Caco-2 (cell line): Measurements from ENCODE around the gene ALDH3B1. TPM values are rescaled to one million over a fixed set of nuclear protein-coding genes. Genes with fewer than 3 reads are reported as not detected.

Source experiments
- BruUV-seq: library from RNA; stranded (reverse); fragments of 400-500 nt; replicated peaks from 2 replicates; lab custom pipeline; 2021; lab: Mats Ljungman, UMichigan
- CTCF ChIA-PET: fragments of 300-600 bp; sonication (Branson Sonifier 250); formaldehyde crosslinking; loops from one replicate; lab custom pipeline; 2022; ENCODE audit warnings: antibody characterized with exemption; lab: Charles Lee
- POLR2A ChIA-PET: fragments of 300-600 bp; sonication (Branson Sonifier 250); formaldehyde crosslinking; loops from one replicate; lab custom pipeline; 2022; ENCODE audit warnings: antibody characterized with exemption; lab: Charles Lee
- DNase-seq, 2 experiments: peaks; one replicate each; pipeline versions ENCODE4 v3.0.0 to v3.0.0-alpha.2; 2020 to 2022
- H3K27me3 ChIP-seq: replicated peaks from 2 replicates; pipeline ENCODE4 v1.6.0; 2011; ENCODE audit warnings: low read length; ENCODE audit not compliant: control insufficient read depth, insufficient read depth
- H3K36me3 ChIP-seq: 2 replicates; pipeline ENCODE4 v1.5.1; 2011; ENCODE audit warnings: low read length; ENCODE audit not compliant: control insufficient read depth, insufficient read depth
- H3K4me1 ChIP-seq: fragments of 250-450 bp; sonication (Bioruptor Pico); 2 replicates; pipeline ENCODE4 v1.5.1; 2020; ENCODE audit warnings: mild to moderate bottlenecking
- H3K4me3 ChIP-seq: 2 replicates; pipeline ENCODE4 v1.5.1; 2011; ENCODE audit warnings: low read depth, mild to moderate bottlenecking, control low read depth, low read length
- H3K9me3 ChIP-seq: fragments of 250-450 bp; sonication (Bioruptor Pico); 2 replicates; pipeline ENCODE4 v1.5.1; 2020; ENCODE audit warnings: mild to moderate bottlenecking, moderate library complexity
- H3K27ac Mint-ChIP-seq: one replicate; pipeline ENCODE4 v1.8.0; 2022; ENCODE audit warnings: mixed read lengths; ENCODE audit not compliant: unreplicated experiment
- H3K27me3 Mint-ChIP-seq: one replicate; pipeline ENCODE4 v1.8.0; 2022; ENCODE audit warnings: mixed read lengths; ENCODE audit not compliant: insufficient read depth, unreplicated experiment
- H3K36me3 Mint-ChIP-seq: one replicate; pipeline ENCODE4 v1.8.0; 2022; ENCODE audit warnings: mild to moderate bottlenecking, mixed read lengths; ENCODE audit not compliant: insufficient read depth, unreplicated experiment
- H3K4me1 Mint-ChIP-seq: one replicate; pipeline ENCODE4 v1.8.0; 2022; ENCODE audit warnings: low read depth, mixed read lengths; ENCODE audit not compliant: unreplicated experiment
- H3K4me3 Mint-ChIP-seq: one replicate; pipeline ENCODE4 v1.8.0; 2022; ENCODE audit warnings: mild to moderate bottlenecking, moderate library complexity, mixed read lengths; ENCODE audit not compliant: unreplicated experiment
- H3K9me3 Mint-ChIP-seq: one replicate; pipeline ENCODE4 v1.8.0; 2022; ENCODE audit warnings: mixed read lengths; ENCODE audit not compliant: unreplicated experiment
- intact Hi-C: fragments of 100-400 bp; cut with micrococcal nuclease; formaldehyde crosslinking; loops from one replicate; pipeline ENCODE4 v1.10.0; 2022; ENCODE audit not compliant: unreplicated experiment
- total RNA-seq: library from RNA; stranded (reverse); gene quantifications from 2 replicates; pipeline ENCODE4 v1.2.3, GENCODE V29; 2022
- TF ChIP-seq, protein P1 (sequence below), 2 experiments: fragments of 200-600 bp in 1 of 2; IDR thresholded peaks; 1 replicate in 1 of 2; 2 replicates in 1 of 2; pipeline versions ENCODE4 v1.5.1 to v1.8.0; 2011 to 2022; ENCODE audit warnings: antibody characterized with exemption in 1 of 2, control low read depth in 1 of 2, inconsistent platforms in 1 of 2, low read depth in 1 of 2, low read length in 1 of 2, mild to moderate bottlenecking in 1 of 2, moderate library complexity in 1 of 2; ENCODE audit not compliant: insufficient read depth in 1 of 2, severe bottlenecking in 1 of 2, unreplicated experiment in 1 of 2

ALDH3B1 gene
- total RNA-seq, 1 experiment from 2014 or later = 8.2 TPM

DNA sequence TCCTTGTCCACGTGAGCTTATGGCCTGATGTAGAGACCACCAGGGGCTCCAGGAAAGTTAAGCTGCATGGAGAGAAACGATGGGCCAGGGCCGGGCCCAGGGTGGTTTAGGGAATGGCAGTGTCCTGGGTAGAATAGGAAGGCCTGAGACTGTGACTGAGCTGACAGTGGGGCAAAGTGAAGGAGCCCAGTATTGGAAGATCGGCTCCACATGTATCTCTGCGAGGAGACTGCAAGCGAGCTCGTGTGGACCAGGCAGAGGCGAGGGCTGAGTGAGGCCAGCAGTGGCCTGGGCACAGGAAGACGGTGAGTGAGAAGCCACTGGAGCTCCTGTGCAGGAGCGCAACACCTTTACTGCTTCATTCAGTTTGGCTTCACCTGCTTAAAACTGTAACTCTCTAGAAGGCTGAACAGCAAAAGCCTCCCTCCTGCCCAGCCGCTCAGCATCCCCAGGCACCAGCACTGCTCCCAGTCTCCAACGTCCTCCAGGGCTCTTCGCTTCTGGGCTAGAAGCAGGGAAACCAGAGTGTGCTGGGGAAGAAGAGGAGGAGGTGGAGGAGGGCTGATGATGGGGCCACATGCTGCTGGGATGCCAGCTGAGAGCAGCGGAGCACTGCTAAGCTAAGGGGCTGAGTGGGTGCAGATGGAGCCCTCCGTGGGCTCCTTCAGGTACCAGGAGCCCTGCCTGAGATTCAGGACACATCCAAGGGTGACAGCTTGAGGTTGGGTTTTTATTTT lies 42.2 kb downstream of the ALDH3B1 start:
- no peaks in the 10 kb centered on the region for H3K9me3 ChIP-seq
- Mint-ChIP-seq H3K27me3 (no peaks in the 10 kb centered on the region), H3K36me3 (peaks cover 67% of the 10 kb centered on the region), H3K4me1 (no peaks in the 10 kb centered on the region), H3K4me3 (no peak overlapping the region), H3K9me3 (no peaks in the 10 kb centered on the region), H3K27ac (peak overlapping the region; percentile 14)
- TF ChIP-seq, protein P1, sequence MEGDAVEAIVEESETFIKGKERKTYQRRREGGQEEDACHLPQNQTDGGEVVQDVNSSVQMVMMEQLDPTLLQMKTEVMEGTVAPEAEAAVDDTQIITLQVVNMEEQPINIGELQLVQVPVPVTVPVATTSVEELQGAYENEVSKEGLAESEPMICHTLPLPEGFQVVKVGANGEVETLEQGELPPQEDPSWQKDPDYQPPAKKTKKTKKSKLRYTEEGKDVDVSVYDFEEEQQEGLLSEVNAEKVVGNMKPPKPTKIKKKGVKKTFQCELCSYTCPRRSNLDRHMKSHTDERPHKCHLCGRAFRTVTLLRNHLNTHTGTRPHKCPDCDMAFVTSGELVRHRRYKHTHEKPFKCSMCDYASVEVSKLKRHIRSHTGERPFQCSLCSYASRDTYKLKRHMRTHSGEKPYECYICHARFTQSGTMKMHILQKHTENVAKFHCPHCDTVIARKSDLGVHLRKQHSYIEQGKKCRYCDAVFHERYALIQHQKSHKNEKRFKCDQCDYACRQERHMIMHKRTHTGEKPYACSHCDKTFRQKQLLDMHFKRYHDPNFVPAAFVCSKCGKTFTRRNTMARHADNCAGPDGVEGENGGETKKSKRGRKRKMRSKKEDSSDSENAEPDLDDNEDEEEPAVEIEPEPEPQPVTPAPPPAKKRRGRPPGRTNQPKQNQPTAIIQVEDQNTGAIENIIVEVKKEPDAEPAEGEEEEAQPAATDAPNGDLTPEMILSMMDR (IDR thresholded peaks at IDR 0.05; ENCODE audit: insufficient read depth in 1 of 2, low read depth in 1 of 2, low read length in 1 of 2, severe bottlenecking in 1 of 2, unreplicated experiment in 1 of 2) = no peak
- intact Hi-C loops = no loop called here
- ChIA-PET POLR2A (no interaction called here), CTCF (interaction anchor here (0.6 to 0.9 kb wide), 3 partner anchors 36 to 564 kb away, joined by 3 to 5 read pairs (median 3); no protein-coding TSS in a partner anchor)
- H3K4me3 ChIP-seq = no peak overlapping the region
- no TSS peak for BruUV-seq
- no peaks in the 10 kb centered on the region for H3K27me3 ChIP-seq
- peak in 1 of 2 experiments; percentile 20 for DNase-seq
- no peaks in the 10 kb centered on the region for H3K4me1 ChIP-seq
- H3K36me3 ChIP-seq = peaks cover 5% of the 10 kb centered on the region; the same call in 1 of the 2 replicates

DNA sequence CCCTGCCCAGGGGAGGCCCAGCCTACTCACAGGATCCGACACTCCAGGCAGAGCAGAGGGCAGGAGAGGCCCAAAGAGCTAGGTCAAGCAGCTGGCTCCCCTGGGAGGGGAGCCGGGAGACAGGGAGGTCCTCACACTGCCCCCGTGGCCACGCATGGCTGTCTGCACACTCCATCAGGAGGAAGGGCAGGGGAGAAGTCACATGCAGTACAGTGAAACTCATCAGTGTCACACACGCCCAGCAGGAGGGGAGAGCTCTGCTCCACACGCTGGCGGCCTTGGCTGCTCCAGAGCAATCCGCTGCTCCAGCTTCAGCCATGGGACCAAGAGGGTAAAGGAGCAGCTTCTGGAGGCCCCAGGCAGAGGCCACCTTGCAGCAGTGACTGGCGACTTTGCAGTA lies 43.0 kb downstream of the ALDH3B1 start:
- TF ChIP-seq, protein P1 (IDR thresholded peaks at IDR 0.05; ENCODE audit: insufficient read depth in 1 of 2, low read depth in 1 of 2, low read length in 1 of 2, severe bottlenecking in 1 of 2, unreplicated experiment in 1 of 2) = no peak
- POLR2A ChIA-PET = no interaction called here
- DNase-seq = peak; percentile 49 to 58
- H3K27ac Mint-ChIP-seq = peak overlapping the region; percentile 14
- peaks cover 5% of the 10 kb centered on the region; the same call in 1 of the 2 replicates for H3K36me3 ChIP-seq
- H3K27me3 Mint-ChIP-seq = no peaks in the 10 kb centered on the region
- H3K4me1 Mint-ChIP-seq = no peaks in the 10 kb centered on the region
- H3K9me3 Mint-ChIP-seq = no peaks in the 10 kb centered on the region
- no peak overlapping the region for H3K4me3 ChIP-seq
- H3K27me3 ChIP-seq = no peaks in the 10 kb centered on the region
- CTCF ChIA-PET = no interaction called here
- H3K4me3 Mint-ChIP-seq = no peak overlapping the region
- peaks cover 75% of the 10 kb centered on the region for H3K36me3 Mint-ChIP-seq
- no peaks in the 10 kb centered on the region for H3K9me3 ChIP-seq
- intact Hi-C loops = no loop called here
- BruUV-seq = TSS peak; percentile 31
- no peaks in the 10 kb centered on the region for H3K4me1 ChIP-seq

DNA sequence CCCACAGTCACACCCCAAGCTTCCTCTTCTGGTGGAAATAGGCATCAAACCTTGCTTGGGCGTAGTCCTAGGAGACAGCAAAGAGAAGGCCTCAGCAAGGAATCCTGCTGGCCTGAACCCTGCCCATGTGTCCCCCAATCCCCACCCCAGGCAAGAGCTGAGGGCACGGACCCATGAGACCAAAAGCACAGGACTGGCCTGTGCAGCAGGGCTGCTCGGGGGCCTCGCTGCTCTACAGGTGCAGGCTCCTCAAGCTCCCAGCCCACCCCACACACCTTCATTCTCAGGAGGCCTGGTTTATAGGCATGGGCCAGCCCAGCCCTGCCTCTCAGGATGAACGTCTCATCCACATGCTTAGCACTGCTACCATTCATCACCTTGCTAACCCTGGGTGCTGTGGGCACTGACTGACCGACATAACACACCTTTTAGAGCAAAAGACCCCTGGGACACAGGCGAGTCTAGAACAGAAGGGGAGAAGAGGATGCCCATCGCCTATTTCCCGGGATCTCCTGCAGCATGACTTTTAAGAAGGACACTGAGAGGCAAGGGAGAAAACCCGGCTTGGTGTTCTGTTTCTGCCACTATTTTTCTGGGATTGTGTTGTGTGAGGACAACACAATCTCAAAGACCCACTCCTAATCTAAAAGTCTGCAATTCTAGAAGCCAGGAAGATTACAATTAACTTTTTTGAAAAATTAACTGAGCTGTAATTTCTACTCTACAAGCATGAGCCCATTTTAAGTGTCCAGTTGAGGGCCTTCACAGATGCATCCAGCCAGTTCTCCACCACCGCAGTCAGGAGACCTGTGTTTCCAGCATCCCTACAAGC lies 44.1 kb downstream of the ALDH3B1 start:
- no peaks in the 10 kb centered on the region for H3K27me3 ChIP-seq
- ChIA-PET CTCF (no interaction called here), POLR2A (interaction anchor here (0.6 kb wide), 1 partner anchor 58 kb away, joined by 6 read pairs; no protein-coding TSS in a partner anchor)
- no peak overlapping the region for H3K4me3 Mint-ChIP-seq
- TF ChIP-seq, protein P1 (IDR thresholded peaks at IDR 0.05; ENCODE audit: insufficient read depth in 1 of 2, low read depth in 1 of 2, low read length in 1 of 2, severe bottlenecking in 1 of 2, unreplicated experiment in 1 of 2) = no peak
- H3K4me1 Mint-ChIP-seq = no peaks in the 10 kb centered on the region
- intact Hi-C loops = no loop called here
- no peaks in the 10 kb centered on the region for H3K9me3 ChIP-seq
- BruUV-seq = no TSS peak
- H3K36me3 ChIP-seq = peaks cover 5% of the 10 kb centered on the region; the same call in 1 of the 2 replicates
- H3K27ac Mint-ChIP-seq = no peak overlapping the region
- H3K27me3 Mint-ChIP-seq = no peaks in the 10 kb centered on the region
- DNase-seq = no peak
- H3K36me3 Mint-ChIP-seq = peaks cover 86% of the 10 kb centered on the region
- H3K4me3 ChIP-seq = no peak overlapping the region
- no peaks in the 10 kb centered on the region for H3K9me3 Mint-ChIP-seq
- H3K4me1 ChIP-seq = no peaks in the 10 kb centered on the region
